Osteocyte (in vitro differentiated cells): Measurements from ENCODE around the gene COX4I1. TPM values are rescaled to one million over a fixed set of nuclear protein-coding genes. Genes with fewer than 3 reads are reported as not detected.

ENCODE experiments used
- DNase-seq: peaks from one replicate; pipeline ENCODE4 v3.0.0; 2021; ENCODE audit warnings: mixed read lengths; ENCODE audit not compliant: unreplicated experiment; ENCODE audit errors: extremely low spot score
- H3K27ac Mint-ChIP-seq: one replicate; pipeline ENCODE4 v1.8.0; 2021; ENCODE audit warnings: mild to moderate bottlenecking, mixed read lengths; ENCODE audit not compliant: unreplicated experiment
- H3K27me3 Mint-ChIP-seq: one replicate; pipeline ENCODE4 v1.8.0; 2021; ENCODE audit warnings: mixed read lengths; ENCODE audit not compliant: unreplicated experiment
- H3K36me3 Mint-ChIP-seq: one replicate; pipeline ENCODE4 v1.8.0; 2021; ENCODE audit warnings: mixed read lengths; ENCODE audit not compliant: unreplicated experiment
- H3K4me1 Mint-ChIP-seq: one replicate; pipeline ENCODE4 v1.8.0; 2021; ENCODE audit warnings: mixed read lengths; ENCODE audit not compliant: unreplicated experiment
- H3K4me3 Mint-ChIP-seq: one replicate; pipeline ENCODE4 v1.8.0; 2021; ENCODE audit warnings: mild to moderate bottlenecking, moderate library complexity, mixed read lengths; ENCODE audit not compliant: unreplicated experiment
- H3K9me3 Mint-ChIP-seq: one replicate; pipeline ENCODE4 v1.8.0; 2021; ENCODE audit warnings: mixed read lengths; ENCODE audit not compliant: unreplicated experiment
- CTCF ChIP-seq: fragments of 200-600 bp; sonication (generic); IDR thresholded peaks from 2 replicates; pipeline ENCODE4 v1.5.0; 2021; ENCODE audit warnings: antibody characterized with exemption, mild to moderate bottlenecking, moderate library complexity
- total RNA-seq: library from RNA; stranded (reverse); gene quantifications from 2 replicates; pipeline ENCODE4 v1.2.1, GENCODE V29; 2021

COX4I1 gene
- total RNA-seq, 1 donor from 2014 or later = 456 TPM

GRCh38 chr16:85777583-85778310 lies 21.7 kb upstream of the COX4I1 start:
- TF ChIP-seq CTCF = no peak
- Mint-ChIP-seq H3K27ac (no peak overlapping the region), H3K27me3 (no peaks in the 10 kb centered on the region), H3K4me1 (peaks cover 4% of the 10 kb centered on the region), H3K36me3 (peaks cover 31% of the 10 kb centered on the region), H3K4me3 (no peak overlapping the region), H3K9me3 (no peaks in the 10 kb centered on the region)
- no peak for DNase-seq

GRCh38 chr16:85778873-85779272 lies 20.6 kb upstream of the COX4I1 start:
- H3K4me3 Mint-ChIP-seq = no peak overlapping the region
- H3K27ac Mint-ChIP-seq = no peak overlapping the region
- H3K36me3 Mint-ChIP-seq = peaks cover 33% of the 10 kb centered on the region
- H3K9me3 Mint-ChIP-seq = no peaks in the 10 kb centered on the region
- H3K4me1 Mint-ChIP-seq = peaks cover 4% of the 10 kb centered on the region
- H3K27me3 Mint-ChIP-seq = no peaks in the 10 kb centered on the region
- TF ChIP-seq CTCF = no peak
- DNase-seq = no peak

- DNase-seq = no peak
- no peak overlapping the region for H3K4me3 Mint-ChIP-seq
- H3K36me3 Mint-ChIP-seq = peaks cover 33% of the 10 kb centered on the region
- no peaks in the 10 kb centered on the region for H3K27me3 Mint-ChIP-seq
- no peak for TF ChIP-seq CTCF
- peaks cover 4% of the 10 kb centered on the region for H3K4me1 Mint-ChIP-seq
- H3K9me3 Mint-ChIP-seq = no peaks in the 10 kb centered on the region
- no peak overlapping the region for H3K27ac Mint-ChIP-seq
Measured at GRCh38 chr16:85780281-85780680, 19.2 kb upstream of the COX4I1 start.

GRCh38 chr16:85781156-85781555 lies 18.3 kb upstream of the COX4I1 start:
- peaks cover 4% of the 10 kb centered on the region for H3K4me1 Mint-ChIP-seq
- DNase-seq = no peak
- peaks cover 41% of the 10 kb centered on the region for H3K36me3 Mint-ChIP-seq
- no peak overlapping the region for H3K4me3 Mint-ChIP-seq
- no peak overlapping the region for H3K27ac Mint-ChIP-seq
- no peaks in the 10 kb centered on the region for H3K9me3 Mint-ChIP-seq
- no peak for TF ChIP-seq CTCF
- no peaks in the 10 kb centered on the region for H3K27me3 Mint-ChIP-seq

- H3K9me3 Mint-ChIP-seq = no peaks in the 10 kb centered on the region
- H3K27ac Mint-ChIP-seq = no peak overlapping the region
- no peaks in the 10 kb centered on the region for H3K27me3 Mint-ChIP-seq
- H3K36me3 Mint-ChIP-seq = peaks cover 38% of the 10 kb centered on the region
- peaks cover 4% of the 10 kb centered on the region for H3K4me1 Mint-ChIP-seq
- no peak overlapping the region for H3K4me3 Mint-ChIP-seq
- DNase-seq = no peak
- TF ChIP-seq CTCF = no peak
Measured at GRCh38 chr16:85781695-85782370, 17.7 kb upstream of the COX4I1 start.
